Ecto neural progenitor cell (in vitro differentiated cells): ENCODE measurements around the gene ZNF384.

Experiments
- DNase-seq: peaks from one replicate; pipeline ENCODE4 v3.0.0-alpha.2; 2018; ENCODE audit warnings: low spot score

ZNF384 gene

DNA sequence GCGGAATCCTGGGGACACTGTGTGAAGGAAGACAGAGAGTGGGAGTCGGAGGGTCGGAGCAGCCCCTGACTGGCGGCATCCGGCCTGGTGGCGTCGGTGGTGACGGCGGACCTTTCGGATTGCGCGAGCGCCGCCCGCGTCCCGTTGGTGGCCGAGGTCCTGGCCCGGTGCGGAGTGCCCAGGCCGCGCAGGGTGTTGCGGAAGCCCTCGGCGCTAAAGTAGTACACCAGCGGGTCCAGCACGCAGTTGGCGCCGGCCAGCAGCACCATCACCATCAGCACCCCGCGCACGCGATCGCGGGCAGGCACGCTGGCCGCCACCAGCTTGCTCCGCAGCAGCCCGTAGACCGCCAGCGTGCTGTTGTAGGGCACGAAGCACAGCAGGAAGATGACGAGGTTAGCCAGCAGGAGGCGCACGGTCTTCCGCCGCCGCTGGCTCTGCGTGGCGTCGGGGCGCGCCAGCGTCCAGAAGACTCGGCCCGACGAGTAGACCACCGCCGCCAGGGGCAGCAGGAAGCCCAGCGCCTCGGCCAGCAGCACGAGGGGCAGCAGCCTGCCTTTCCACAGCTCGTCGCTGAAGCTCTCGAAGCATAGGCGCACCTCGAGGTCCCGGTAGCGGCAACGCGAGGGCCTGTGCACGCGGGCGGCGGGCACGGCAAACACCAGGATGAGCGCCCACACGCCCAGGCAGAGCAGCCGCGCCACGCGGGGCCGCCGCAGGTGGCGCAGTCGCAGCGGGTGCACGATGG lies 68.9 kb downstream of the ZNF384 start:
- DNase-seq: peak; percentile 95

DNA sequence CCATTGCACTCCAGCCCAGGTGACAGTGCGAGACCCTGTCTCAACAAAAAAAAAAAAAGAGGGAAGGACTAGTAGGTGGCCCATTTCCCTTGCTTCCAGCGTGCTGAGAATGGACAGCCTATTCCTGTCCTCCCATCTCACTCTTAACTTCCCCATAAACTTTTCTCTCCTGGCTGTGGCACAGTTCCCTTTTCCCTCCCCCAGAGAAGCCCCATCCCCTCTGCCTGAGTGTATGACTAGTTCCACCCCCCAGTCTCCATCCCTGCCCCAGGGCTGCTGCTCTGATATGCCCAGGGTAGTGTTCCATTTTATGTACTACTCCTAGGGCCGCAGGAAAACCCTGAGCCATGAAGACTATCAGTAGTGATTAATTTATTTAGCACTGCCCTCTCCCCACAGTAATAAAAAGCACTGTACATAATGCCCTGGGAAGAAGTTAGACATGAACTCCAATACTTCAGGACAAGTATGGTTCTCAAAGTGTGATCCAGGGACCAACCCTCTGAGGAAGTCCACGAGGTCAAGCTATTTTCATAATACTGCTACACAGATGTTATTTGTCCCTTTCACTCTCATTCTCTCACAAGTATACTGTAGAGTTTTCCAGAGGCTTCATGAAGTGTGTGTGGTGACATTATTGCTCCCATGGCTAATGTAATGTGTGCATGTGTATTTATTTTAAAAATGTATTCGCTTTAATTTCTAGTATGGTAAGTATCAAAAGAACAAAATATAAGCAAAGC lies 70.5 kb downstream of the ZNF384 start:
- DNase-seq: no peak
